H1 (cell line): ENCODE results near the gene SH3BP2. TPM values are rescaled to one million over a fixed set of nuclear protein-coding genes. Genes with fewer than 3 reads are reported as not detected.

ENCODE experiments used
- BACH1 ChIP-seq: IDR thresholded peaks from 2 replicates; pipeline ENCODE4 v1.6.1; 2012; ENCODE audit warnings: low read length, improper control_type of control experiment
- CHD7 ChIP-seq: fragments of 300-600 bp; sonication (generic); IDR thresholded peaks from 2 replicates; pipeline ENCODE4 v1.7.1; 2012; ENCODE audit warnings: low read length, moderate library complexity, mild to moderate bottlenecking, inconsistent platforms; ENCODE audit not compliant: insufficient replicate concordance
- EGR1 ChIP-seq: IDR thresholded peaks from 2 replicates; pipeline ENCODE4 v1.6.1; 2011; ENCODE audit warnings: low read depth, low read length, borderline replicate concordance
- SAP30 ChIP-seq: fragments of 300-600 bp; sonication (generic); IDR thresholded peaks from 2 replicates; pipeline ENCODE4 v1.7.1; 2012; ENCODE audit warnings: low read length, moderate library complexity, mild to moderate bottlenecking, inconsistent platforms; ENCODE audit not compliant: insufficient read depth, insufficient replicate concordance
- TAF7 ChIP-seq: optimal IDR thresholded peaks from 2 replicates; pipeline ENCODE3; 2011; ENCODE audit warnings: low read depth, mild to moderate bottlenecking, inconsistent platforms, low read length, moderate library complexity, borderline replicate concordance
- polyA plus RNA-seq, 7 experiments: library from polyadenylated mRNA; depleted of rRNA in 3 of 7; stranded (reverse) in 5 of 7; unstranded in 2 of 7; fragments of >200 nt in 5 of 7; fragments of 200-250 nt in 2 of 7; gene quantifications; 1 replicate in 5 of 7; 2 replicates in 1 of 7; 4 replicates in 1 of 7; pipeline versions ENCODE4 v1.2.1 to v1.2.3, GENCODE V29; 2011 to 2013; ENCODE audit warnings: missing spikeins in 2 of 7, mixed read lengths in 2 of 7
- total RNA-seq: library from RNA; stranded (reverse); fragmentation: NEBNext Ultra II Directional; extraction: Animal tissue kit (Norgen Biotek cat#: 25700); gene quantifications from 2 replicates; pipeline ENCODE4 v1.2.1, GENCODE V29; 2021

Gene SH3BP2
- total and polyA plus RNA-seq, 2 of the 8 experiments (the other 6 are each of a cell fraction or from before 2014, with no cell fraction given) = 27.4 to 31.4 TPM

- TF ChIP-seq CHD7 (no peak), EGR1 (no peak), SAP30 (no peak), BACH1 (no peak), TAF7 (no peak)
Observed at GRCh38 chr4:2829321-2829932, 36.5 kb downstream of the SH3BP2 start (continued).
